ENCODE results near the gene GNAO1. TPM values are rescaled to one million over a fixed set of nuclear protein-coding genes. Genes with fewer than 3 reads are reported as not detected.
A peak's percentile ranks its signal among the peaks of the same experiment; 100 is the strongest.

Gene GNAO1
- total RNA-seq, 1 experiment from 2014 or later: 0.10 TPM

GRCh38 chr16:56356276-56357240, 165.3 kb downstream of the GNAO1 start:
- peak; percentile 83 for DNase-seq (ENCODE audit: extremely low read depth, low read depth)

DNA sequence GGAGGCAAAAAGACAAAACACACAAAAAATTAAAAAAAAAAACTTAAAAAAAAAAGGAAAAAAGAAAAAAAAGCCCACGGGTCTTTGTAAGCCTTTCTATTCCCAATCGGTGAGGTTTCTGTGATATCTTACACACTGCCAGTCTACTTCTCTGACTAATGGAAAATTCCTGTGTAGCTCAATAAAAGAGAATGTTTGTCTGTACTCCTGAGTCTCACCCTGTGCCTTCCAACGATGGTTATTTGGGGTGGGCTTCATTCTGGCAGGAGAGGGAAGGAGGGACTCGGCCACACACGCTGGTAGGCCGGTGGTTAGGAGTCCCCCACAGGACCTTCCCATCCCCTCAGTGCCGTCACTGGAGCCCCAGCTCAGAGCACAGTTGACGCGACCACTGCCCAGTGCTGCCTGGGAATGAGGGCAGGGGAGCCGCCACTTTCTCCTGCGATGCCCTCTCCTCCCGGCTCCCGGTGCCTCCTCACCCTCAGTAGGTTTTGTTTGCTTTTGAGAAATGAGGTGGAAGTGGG, 166.0 kb downstream of the GNAO1 start:
- DNase-seq (ENCODE audit: extremely low read depth, low read depth): no peak

GRCh38 chr16:56357765-56358322, 166.6 kb downstream of the GNAO1 start:
- DNase-seq (ENCODE audit: extremely low read depth, low read depth): no peak

DNA sequence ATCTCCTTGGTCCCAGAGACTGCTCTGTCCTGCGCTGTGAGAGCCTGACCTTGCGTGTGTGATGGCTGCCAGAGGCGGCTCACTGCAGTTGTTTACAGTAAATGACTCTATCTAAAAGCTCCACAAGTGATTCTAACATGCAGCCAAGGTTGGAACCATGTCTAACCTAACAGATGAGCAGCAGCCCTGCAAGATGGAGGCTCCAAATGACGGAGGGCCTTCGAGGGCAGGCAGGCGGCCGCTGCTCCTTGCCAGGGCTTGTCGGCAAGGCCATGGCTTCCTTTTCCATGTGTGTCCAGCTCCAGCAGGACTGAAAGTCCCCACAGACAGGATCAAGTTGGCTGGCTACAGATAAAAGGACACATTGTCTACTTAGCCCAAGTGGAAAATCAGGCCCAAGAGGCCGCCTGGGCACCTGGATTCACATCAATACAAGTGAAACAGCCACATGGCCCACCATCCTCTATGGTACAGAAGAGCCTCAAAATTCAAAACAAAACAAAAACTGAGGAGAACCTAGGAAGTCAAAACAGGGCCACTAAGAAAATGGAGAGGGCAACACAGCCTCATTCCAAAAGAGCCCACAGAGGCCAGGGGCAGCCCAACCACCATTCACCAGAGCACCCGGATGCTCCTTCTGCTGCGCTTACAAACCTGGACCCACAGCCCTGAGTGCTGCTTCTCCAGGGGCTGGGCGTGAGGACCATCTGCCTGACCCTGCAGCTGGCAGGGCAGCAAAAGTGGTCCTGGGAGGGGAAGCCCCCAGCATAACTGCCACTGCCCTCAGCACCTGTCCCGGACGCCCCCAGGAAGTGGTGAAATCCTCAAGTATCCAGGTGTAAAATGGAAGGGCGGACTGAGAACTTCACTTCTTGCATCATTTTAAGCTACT, 169.1 kb downstream of the GNAO1 start:
- no peak for DNase-seq (ENCODE audit: extremely low read depth, low read depth)

DNA sequence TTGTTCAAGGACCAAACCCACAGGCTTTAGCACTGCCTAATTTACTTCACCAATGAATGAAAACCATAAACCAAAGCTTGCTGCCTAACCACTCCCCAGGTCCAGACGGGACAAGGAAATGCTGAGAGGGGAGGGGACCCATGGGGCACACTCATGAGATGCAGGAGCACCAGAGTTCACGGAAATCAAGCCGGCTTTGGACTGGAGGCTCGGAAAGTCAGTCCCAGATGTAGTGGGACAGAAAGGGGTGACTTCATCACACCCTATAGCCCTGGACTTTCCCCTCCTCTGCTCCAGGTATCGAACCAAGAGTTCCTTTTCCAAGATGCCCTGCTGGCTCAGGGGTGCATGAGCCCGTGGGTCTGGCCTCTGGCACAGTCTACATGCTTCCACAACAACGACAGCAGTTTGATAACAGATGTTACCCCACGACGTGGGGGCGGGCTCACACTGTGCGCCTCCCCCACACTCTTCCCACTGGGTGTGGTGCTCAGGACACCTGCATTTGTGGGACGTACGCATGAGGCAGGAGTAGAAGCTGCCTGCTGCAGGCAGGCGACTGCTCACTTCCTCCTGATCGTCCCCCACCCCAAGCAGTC, 170.9 kb downstream of the GNAO1 start:
- DNase-seq (ENCODE audit: extremely low read depth, low read depth): no peak

- DNase-seq (ENCODE audit: extremely low read depth, low read depth): no peak
These were observed 171.4 kb downstream of the GNAO1 start for GRCh38 chr16:56362706-56363105.

DNA sequence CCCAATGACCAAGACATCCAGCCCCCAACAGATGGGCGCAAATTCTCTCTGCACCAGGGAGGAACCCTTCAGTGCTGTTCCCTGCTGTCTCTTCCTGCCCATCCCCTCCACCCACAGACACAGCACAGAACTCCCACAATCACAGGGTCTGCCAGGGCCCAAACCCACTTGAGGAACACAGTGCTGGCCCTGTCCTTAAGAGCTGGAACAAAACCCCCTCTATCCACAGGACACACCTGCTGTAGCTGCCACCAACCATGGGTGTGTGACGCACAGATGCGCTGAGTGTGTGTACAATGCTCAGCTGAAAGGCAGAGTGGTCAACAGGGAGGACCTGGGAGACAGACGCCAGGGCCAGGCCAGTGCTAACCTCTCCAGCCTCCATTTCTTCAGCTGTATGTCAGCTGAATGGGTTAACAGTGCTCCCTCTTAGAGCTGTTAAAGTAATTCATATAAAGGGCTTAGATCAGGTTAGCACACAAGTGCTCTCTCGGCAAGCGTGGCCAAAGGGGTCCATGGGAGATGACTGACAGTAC, 172.0 kb downstream of the GNAO1 start:
- DNase-seq (ENCODE audit: extremely low read depth, low read depth): no peak

DNA sequence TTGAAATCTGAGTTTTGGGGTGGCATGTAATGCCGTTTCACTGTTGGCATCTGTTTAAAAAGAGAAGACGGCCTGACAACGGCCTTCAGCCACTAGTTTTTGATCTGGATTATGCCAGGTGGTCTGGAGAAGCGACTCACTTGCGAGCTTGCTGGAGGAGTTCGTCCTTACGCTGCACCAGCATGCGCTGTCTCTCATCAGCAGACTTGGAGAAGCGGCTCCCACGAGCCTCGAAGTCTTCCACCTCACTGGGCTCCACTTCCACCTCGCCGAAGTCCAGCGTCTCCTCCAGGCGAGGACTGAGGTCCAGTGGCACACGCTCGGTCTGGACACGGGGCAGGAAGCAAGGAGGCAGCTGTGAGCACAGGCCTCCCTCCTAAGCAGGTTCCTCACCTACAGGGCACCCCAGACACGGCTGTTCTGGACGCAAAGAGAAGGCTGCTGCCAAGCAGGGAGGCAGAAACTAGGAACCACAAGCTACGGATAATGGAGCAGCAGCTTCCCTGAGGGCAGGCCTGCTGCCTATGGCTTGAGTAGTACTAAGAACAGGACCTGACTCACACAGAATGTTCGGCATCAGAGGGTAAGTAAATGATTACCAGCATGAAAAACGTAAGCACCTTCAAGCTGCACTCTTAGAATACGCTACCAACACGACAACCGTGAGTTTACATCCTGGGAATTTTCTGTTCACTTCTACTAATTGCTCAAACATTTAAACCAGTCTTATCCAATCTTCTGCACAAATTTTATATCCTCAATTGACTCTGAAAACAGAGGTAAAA, 172.7 kb downstream of the GNAO1 start:
- no peak for DNase-seq (ENCODE audit: extremely low read depth, low read depth)

GRCh38 chr16:56364865-56365264, 173.6 kb downstream of the GNAO1 start:
- DNase-seq (ENCODE audit: extremely low read depth, low read depth): no peak

- DNase-seq (ENCODE audit: extremely low read depth, low read depth): no peak
These were observed 174.3 kb downstream of the GNAO1 start for GRCh38 chr16:56365552-56365951.

DNA sequence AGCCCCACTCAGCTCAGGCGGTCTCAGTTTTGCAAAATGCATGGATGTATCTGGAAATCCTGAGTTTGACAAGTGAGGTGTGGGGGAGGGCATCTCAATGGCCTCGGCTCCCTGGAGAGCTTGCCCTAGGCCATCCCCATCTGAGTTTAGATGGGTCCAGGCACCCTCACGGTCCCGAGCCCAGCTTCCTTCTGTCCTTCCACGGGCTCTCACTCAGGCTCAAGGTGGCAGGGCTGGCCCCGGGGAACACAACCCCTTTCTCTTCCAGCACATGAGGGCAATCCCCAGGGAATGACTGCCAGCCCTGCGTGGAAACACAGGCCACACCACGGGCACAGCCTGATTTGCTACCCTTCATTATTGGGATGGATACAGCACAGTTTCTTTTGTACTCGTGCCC, 175.7 kb downstream of the GNAO1 start:
- no peak for DNase-seq (ENCODE audit: extremely low read depth, low read depth)

- DNase-seq (ENCODE audit: extremely low read depth, low read depth): no peak
These were observed 176.5 kb downstream of the GNAO1 start for GRCh38 chr16:56367764-56368163.

DNA sequence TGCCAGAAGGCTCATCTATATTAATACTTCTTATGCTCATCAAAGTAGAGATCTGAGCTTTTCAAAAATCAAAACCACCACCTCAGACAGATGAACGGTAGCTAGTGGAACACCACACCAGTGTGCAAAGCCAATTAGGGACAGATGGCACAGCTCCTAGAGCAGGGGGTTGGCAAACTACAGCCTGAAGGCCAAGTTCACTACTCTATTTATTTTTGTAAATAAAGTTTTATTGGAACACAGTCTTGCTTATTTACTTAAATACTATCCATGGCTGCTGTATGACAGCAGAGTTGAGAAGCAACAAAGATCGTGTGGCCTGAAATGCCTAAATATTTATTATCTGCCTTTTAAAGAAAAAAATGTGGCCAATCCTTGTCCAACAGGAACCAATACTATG, 177.3 kb downstream of the GNAO1 start:
- DNase-seq (ENCODE audit: extremely low read depth, low read depth): no peak

DNA sequence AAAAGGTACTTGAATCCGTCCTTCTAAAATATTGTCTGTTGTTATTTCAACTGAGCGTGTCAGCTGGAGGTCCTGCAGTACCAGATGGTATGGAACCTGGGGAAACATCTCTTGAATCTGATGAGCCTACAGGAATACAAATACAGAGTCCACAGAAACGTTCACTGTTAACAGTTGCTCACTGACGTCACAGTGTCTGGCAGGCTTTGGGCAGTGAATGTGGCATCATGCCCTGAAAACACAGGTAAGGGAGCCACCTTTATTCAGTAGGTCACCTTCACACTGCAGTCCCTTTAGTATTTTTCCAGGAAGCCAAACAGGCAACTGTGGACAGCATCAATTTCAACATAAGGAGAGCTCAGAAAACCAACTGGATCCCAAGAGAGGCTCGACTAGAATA, 177.9 kb downstream of the GNAO1 start:
- DNase-seq (ENCODE audit: extremely low read depth, low read depth): no peak

- DNase-seq (ENCODE audit: extremely low read depth, low read depth): no peak
These were observed 179.0 kb downstream of the GNAO1 start for GRCh38 chr16:56370185-56370874.

GRCh38 chr16:56370875-56371659, 179.8 kb downstream of the GNAO1 start:
- DNase-seq (ENCODE audit: extremely low read depth, low read depth): no peak

DNA sequence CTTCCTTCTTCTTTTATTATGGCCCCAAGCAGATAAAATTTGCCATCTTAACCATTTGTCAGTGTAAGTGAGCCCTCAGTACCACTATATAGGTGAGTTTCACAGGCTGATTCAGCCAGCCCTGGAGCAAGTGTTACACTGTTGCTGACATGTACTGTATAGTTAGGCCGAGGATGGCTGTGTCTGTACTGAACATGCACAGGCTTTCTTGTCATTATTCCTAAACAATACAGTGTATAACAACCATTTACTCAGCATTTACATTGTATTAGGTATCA, 180.3 kb downstream of the GNAO1 start:
- no peak for DNase-seq (ENCODE audit: extremely low read depth, low read depth)

- DNase-seq (ENCODE audit: extremely low read depth, low read depth): no peak
These were observed 180.8 kb downstream of the GNAO1 start for GRCh38 chr16:56372013-56372634.
